CD4-positive, alpha-beta T cell treated with Interleukin-4 for 1 hour (primary cell): Measurements from ENCODE around the gene NDUFV1.
"Not testable (repeated sequence)": the region's sequence is repeated elsewhere in the genome, so short reads cannot be mapped to it uniquely, and the experiment has no call there.

Experiments used
- DNase-seq, 2 donors: peaks; one replicate each; pipeline ENCODE4 v3.0.0-alpha.2; 2020 to 2022

The NDUFV1 gene

GRCh38 chr11:67606492-67607295 lies at the start of gene NDUFV1:
TSS of gene NDUFV1 (plus strand) at chr11:67606936. CDS start at chr11:67607005, 69 bp downstream.
- DNase-seq: peak; percentile 96

GRCh38 chr11:67558084-67558772 lies 48.5 kb upstream of the NDUFV1 start:
- DNase-seq: no peak

GRCh38 chr11:67561971-67562619 lies 44.6 kb upstream of the NDUFV1 start:
- DNase-seq: no peak

- DNase-seq: no peak
These were observed 43.6 kb upstream of the NDUFV1 start for GRCh38 chr11:67562963-67563704.

- not testable (repeated sequence) for DNase-seq
These were observed 43.0 kb upstream of the NDUFV1 start for GRCh38 chr11:67563705-67564114.

GRCh38 chr11:67564230-67564629 lies 42.5 kb upstream of the NDUFV1 start:
- DNase-seq: no peak

- no peak for DNase-seq
These were observed 35.3 kb upstream of the NDUFV1 start for GRCh38 chr11:67571443-67571842.

GRCh38 chr11:67572305-67572704 lies 34.4 kb upstream of the NDUFV1 start:
- DNase-seq: no peak

GRCh38 chr11:67572747-67573419 lies 33.9 kb upstream of the NDUFV1 start:
- DNase-seq: peak; percentile 43 to 54

- DNase-seq: no peak
These were observed 31.8 kb upstream of the NDUFV1 start for GRCh38 chr11:67574938-67575337.

GRCh38 chr11:67576735-67577475 lies 29.8 kb upstream of the NDUFV1 start:
- no peak for DNase-seq

GRCh38 chr11:67577951-67578350 lies 28.8 kb upstream of the NDUFV1 start:
- no peak for DNase-seq

- no peak for DNase-seq
These were observed 25.3 kb upstream of the NDUFV1 start for GRCh38 chr11:67581469-67581868.

- no peak for DNase-seq
These were observed 24.7 kb upstream of the NDUFV1 start for GRCh38 chr11:67582011-67582410.

GRCh38 chr11:67583247-67584204 lies 23.2 kb upstream of the NDUFV1 start, which contains the start of gene GSTP1:
TSS of gene GSTP1 (plus strand) at chr11:67583812. CDS start at chr11:67583844, 32 bp downstream.
- peak; percentile 73 to 79 for DNase-seq

- DNase-seq: peak; percentile 24 to 55
These were observed 22.4 kb upstream of the NDUFV1 start for GRCh38 chr11:67584205-67584880.

- DNase-seq: no peak
These were observed 21.6 kb upstream of the NDUFV1 start for GRCh38 chr11:67584881-67585873.

- no peak for DNase-seq
These were observed 20.8 kb upstream of the NDUFV1 start for GRCh38 chr11:67585911-67586310.
